AG04449 (cell line): ENCODE data around the gene KRTAP10-9.
"Not testable (repeated sequence)": the region's sequence is repeated elsewhere in the genome, so short reads cannot be mapped to it uniquely, and the experiment has no call there.

Experiments
- CTCF ChIA-PET: fragments of 350-600 bp; formaldehyde crosslinking; extraction: SDS; loops from one replicate; lab custom pipeline; 2021; ENCODE audit warnings: antibody characterized with exemption; lab: Yijun Ruan, JAX
- POLR2A ChIA-PET: fragments of 400-600, 350-600 bp; formaldehyde crosslinking; extraction: SDS; loops from one replicate; lab custom pipeline; 2020; ENCODE audit warnings: antibody characterized with exemption, inconsistent platforms; lab: Yijun Ruan, JAX
- DNase-seq: peaks from one replicate; pipeline ENCODE4 v3.0.0-alpha.2; 2010; ENCODE audit warnings: low read depth, low spot score
- H3K4me3 ChIP-seq: 2 replicates; pipeline ENCODE4 v1.5.1; 2011; ENCODE audit warnings: low read depth, mild to moderate bottlenecking, control low read depth, low read length
- TF ChIP-seq, protein P1 (sequence below): IDR thresholded peaks from one replicate; pipeline ENCODE4 v1.5.1; 2011; ENCODE audit warnings: mild to moderate bottlenecking, moderate library complexity, low read length, control low read depth, inconsistent platforms; ENCODE audit not compliant: insufficient read depth; ENCODE audit errors: missing control alignments

KRTAP10-9 gene

DNA sequence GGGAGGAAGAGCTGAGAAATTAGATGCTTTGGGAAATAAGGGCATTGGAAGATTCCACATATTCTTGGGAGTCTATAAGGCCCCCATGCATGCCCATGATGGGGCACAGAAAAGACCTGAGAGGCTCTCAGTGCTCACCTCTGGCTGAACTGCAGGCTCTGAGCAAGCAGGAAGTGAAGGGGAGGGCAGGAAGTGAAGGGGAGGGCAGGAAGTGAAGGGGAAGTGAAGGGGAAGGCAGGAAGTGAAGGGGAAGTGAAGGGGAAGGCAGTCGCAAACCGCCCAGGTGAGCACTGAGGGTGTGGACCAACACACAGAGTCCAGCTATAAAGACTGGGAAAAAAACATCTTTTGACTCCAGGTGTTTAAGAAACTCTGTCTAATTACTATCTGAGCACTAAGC is 3.5 kb downstream of the KRTAP10-9 start:
- no peak overlapping the region for H3K4me3 ChIP-seq
- ChIA-PET CTCF (no interaction called here), POLR2A (no interaction called here)
- DNase-seq: no peak
- TF ChIP-seq, protein P1, sequence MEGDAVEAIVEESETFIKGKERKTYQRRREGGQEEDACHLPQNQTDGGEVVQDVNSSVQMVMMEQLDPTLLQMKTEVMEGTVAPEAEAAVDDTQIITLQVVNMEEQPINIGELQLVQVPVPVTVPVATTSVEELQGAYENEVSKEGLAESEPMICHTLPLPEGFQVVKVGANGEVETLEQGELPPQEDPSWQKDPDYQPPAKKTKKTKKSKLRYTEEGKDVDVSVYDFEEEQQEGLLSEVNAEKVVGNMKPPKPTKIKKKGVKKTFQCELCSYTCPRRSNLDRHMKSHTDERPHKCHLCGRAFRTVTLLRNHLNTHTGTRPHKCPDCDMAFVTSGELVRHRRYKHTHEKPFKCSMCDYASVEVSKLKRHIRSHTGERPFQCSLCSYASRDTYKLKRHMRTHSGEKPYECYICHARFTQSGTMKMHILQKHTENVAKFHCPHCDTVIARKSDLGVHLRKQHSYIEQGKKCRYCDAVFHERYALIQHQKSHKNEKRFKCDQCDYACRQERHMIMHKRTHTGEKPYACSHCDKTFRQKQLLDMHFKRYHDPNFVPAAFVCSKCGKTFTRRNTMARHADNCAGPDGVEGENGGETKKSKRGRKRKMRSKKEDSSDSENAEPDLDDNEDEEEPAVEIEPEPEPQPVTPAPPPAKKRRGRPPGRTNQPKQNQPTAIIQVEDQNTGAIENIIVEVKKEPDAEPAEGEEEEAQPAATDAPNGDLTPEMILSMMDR: no peak

DNA sequence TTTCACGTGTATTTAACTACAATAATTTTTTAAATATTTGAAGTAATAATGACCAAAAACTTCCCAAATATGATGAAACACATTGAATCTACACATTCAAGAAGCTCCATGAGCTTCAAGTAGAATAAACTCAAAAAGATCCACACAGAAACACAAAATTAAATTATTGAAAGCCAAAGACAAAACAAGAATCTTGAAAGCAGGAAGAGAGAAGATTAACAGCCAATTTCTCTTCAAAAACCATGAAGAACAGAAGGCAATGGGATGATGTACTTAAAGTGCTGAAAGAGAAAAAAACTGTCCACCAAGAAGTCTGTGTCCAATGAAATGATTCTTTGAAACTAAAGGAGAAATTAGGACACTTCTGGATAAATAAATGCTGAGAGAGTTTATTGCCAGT is 5.2 kb downstream of the KRTAP10-9 start:
- TF ChIP-seq, protein P1: no peak
- H3K4me3 ChIP-seq: no peak overlapping the region

DNA sequence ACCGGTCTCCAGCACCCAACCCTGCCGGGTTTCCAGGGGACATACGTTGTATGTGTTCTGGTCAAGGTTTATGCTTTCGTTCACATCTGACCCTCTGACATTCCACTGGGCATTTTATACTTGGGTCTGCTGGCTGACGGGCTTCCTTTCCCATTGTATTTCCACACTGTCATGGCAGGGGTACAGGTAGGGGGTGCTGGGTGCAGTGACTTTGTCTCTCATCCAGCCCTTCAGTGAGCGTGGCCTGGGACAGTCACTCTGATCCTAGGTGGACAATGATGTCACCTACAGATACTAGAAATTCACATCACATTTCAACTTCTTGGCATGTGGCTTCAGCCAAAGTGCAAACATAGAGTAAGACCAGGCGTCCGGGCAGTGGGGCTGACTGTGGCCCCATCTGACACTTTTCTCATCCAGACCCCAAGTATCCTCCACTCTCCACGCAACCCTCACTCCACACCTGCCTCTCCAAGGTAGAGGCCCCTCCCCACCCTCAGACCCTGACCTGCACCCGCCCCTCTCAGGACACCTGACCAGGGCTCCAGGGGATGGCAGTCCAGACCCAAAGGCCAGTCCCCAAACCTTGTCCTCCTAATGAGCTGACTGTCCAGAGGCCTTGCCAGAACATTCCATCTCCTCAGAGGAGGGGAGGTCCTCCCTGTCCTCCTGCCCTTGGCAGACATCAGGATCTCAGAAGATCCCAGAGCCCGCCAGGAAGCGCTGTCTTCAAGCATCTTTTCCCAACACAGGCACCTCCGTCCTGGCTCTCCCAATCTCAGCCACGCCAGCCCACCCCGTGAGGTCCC is 9.5 kb downstream of the KRTAP10-9 start:
- POLR2A ChIA-PET: no interaction called here
- TF ChIP-seq, protein P1: no peak
- CTCF ChIA-PET: no interaction called here
- DNase-seq: no peak
- no peak overlapping the region for H3K4me3 ChIP-seq

More for the DNA sequence above, 5.2 kb downstream of the KRTAP10-9 start:
- CTCF ChIA-PET: no interaction called here
- no peak for DNase-seq
- POLR2A ChIA-PET: no interaction called here

DNA sequence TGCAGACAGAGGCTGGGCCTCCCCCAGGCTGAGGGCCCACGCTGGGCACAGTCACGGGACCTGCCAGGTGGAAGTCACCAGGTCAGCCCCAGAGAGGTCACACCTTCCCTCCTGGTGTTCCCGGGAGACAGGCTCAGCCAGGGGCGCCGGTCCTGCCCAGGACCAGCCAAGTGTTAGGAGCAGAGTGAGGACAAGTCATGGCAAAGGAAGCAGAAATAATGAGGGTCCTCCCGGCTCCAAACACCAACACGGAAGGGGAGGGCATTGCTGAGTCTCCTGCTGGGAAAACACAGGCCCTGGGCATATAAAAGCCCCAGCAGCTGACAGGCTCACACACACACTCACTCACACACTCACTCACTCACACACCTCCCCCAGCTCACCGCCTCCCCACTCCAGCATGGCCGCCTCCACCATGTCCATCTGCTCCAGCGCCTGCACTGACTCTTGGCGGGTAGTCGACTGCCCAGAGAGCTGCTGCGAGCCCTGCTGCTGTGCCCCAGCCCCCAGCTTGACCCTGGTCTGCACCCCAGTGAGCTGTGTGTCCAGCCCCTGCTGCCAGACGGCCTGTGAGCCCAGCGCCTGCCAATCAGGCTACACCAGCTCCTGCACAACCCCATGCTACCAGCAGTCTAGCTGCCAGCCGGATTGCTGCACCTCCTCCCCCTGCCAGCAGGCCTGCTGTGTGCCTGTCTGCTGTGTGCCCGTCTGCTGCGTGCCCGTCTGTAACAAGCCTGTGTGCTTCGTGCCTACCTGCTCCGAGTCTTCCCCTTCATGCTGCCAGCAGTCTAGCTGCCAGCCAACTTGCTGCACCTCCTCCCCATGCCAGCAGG is 10.3 kb downstream of the KRTAP10-9 start, which contains the start of gene KRTAP10-10:
Gene KRTAP10-10, plus strand, starts transcription at position 339 of the 833 bp plus-strand sequence. Its CDS starts 62 bp downstream, at position 401.
- CTCF ChIA-PET: no interaction called here
- no peak within 1 kb of the TSS for H3K4me3 ChIP-seq
- DNase-seq: no peak

DNA sequence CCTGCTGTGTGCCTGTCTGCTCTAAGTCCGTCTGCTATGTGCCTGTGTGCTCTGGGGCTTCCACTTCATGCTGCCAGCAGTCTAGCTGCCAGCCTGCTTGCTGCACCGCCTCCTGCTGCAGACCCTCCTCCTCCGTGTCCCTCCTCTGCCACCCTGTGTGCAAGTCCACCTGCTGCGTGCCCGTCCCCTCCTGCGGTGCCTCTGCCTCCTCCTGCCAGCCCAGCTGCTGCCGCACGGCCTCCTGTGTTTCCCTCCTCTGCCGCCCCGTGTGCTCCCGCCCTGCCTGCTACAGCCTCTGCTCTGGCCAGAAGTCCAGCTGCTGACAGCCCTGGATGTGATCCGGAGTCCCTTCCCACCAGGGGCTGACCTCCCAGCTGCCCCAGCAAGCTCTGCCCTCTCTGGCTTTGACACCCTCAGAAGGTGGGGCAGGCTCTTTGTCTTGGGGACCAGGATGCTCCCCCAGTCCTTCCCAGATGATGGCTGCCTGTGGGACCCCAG is 11.0 kb downstream of the KRTAP10-9 start:
- CTCF ChIA-PET, DNase-seq, POLR2A ChIA-PET, H3K4me3 ChIP-seq: not testable (repeated sequence)

More for the DNA sequence above, 10.3 kb downstream of the KRTAP10-9 start, which contains the start of gene KRTAP10-10:
- POLR2A ChIA-PET: no interaction called here
- TF ChIP-seq, protein P1: no peak

DNA sequence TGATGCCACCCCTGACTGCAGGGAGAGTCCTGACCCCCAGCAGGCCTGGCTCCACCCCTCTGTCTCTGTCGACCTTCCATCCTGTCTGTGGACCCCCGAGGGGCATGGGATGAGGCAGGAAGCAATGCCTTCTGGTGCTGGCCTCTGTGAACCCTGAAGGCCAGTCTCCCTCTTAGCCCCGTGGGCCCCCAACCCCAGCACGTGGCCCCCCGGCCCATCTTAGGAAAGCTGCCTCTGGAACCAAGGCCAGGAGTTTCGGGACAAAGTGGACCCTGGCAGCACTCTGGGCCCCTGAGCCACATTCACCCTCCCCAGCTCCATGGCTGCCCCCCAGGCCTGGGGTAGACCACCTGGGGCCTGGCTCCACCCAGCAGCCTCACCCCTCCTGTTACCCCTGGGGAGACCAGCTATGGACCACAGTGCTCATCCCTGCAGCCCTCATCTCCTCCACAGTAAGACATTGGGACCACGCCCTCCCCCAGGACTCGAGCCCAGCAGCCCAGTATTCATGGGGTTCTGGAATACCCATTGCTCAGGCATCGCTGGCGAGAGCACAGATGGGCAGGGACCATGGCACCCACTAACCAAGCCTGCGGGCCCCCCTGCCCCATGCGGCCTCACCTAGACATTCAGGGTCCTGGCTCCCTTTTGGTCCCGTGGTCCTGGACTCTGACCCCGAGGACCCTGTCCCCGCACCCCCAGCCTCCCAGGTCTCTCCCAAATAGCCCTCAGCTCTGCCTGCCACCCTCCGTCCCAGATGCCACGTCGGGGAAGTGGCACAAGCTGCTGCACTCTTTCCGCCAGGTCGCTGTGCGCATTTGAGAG is 11.8 kb downstream of the KRTAP10-9 start:
- POLR2A ChIA-PET: not testable (repeated sequence)

More for the DNA sequence above, 11.8 kb downstream of the KRTAP10-9 start:
- DNase-seq, CTCF ChIA-PET, H3K4me3 ChIP-seq: not testable (repeated sequence)
